K562 (cell line): ENCODE results near the gene CMSS1. TPM values are rescaled to one million over a fixed set of nuclear protein-coding genes. Genes with fewer than 3 reads are reported as not detected.

ENCODE experiments used
- ATAC-seq: fragments of 200-7000 bp; cut with Tn5 transposase; 3 replicates; pipeline ENCODE4 v1.9.1; 2020; ENCODE audit warnings: moderate library complexity
- BruUV-seq: library from RNA; stranded (reverse); fragments of 400-500 nt; replicated peaks from 2 replicates; lab custom pipeline; 2021; lab: Mats Ljungman, UMichigan
- CTCF ChIA-PET: fragments of 300-600 bp; formaldehyde crosslinking; extraction: SDS; loops from one replicate; lab custom pipeline; 2021; ENCODE audit warnings: low intra/inter-chr PET ratio; lab: Yijun Ruan, JAX
- POLR2A ChIA-PET: fragments of 300-600, 350-650 bp; sonication (Branson Sonifier 250); formaldehyde crosslinking; extraction: SDS; loops from one replicate; lab custom pipeline; 2021; ENCODE audit warnings: antibody characterized with exemption, inconsistent platforms; lab: Yijun Ruan, JAX
- DNase-seq, 4 experiments: peaks; one replicate each; pipeline versions ENCODE4 v3.0.0 to v3.0.0-alpha.2; 2011 to 2018; ENCODE audit warnings: low spot score in 3 of 4, mixed read lengths in 3 of 4; ENCODE audit errors: extremely low read depth in 1 of 4
- FAIRE-seq: peaks from 2 replicates; lab custom pipeline; 2011; peaks lifted over from hg19 to GRCh38; lab: Jason Lieb, UNC
- H2AFZ ChIP-seq: 2 replicates; pipeline ENCODE4 v1.6.0; 2011; ENCODE audit warnings: low read depth, low read length, control low read depth, inconsistent platforms
- H3K27ac ChIP-seq: fragments of 200-600 bp; 3 replicates; pipeline ENCODE4 v1.8.0; 2011; ENCODE audit warnings: low read depth, mild to moderate bottlenecking, control low read depth, inconsistent platforms, low read length, moderate library complexity, mixed read lengths; ENCODE audit errors: extremely low read depth
- H3K27me3 ChIP-seq, 2 experiments: fragments of 300-600 bp in 1 of 2; 2 replicates in 1 of 2; 3 replicates in 1 of 2; pipeline versions ENCODE4 v1.6.0 to v1.8.0; 2011; ENCODE audit warnings: inconsistent platforms in 2 of 2, low read length in 2 of 2, mild to moderate bottlenecking in 1 of 2, mixed read lengths in 1 of 2, moderate library complexity in 1 of 2; ENCODE audit not compliant: control insufficient read depth in 2 of 2, insufficient read depth in 2 of 2
- H3K36me3 ChIP-seq: fragments of 300-600 bp; 3 replicates; pipeline ENCODE4 v1.8.0; 2011; ENCODE audit warnings: mild to moderate bottlenecking, low read length, inconsistent platforms; ENCODE audit not compliant: control insufficient read depth, insufficient read depth
- H3K4me1 ChIP-seq, 2 experiments: fragments of 200-600 bp in 1 of 2; replicated peaks in 1 of 2; 2 replicates in 1 of 2; 3 replicates in 1 of 2; pipeline versions ENCODE4 v1.5.1 to v1.8.0; 2011; ENCODE audit warnings: inconsistent platforms in 2 of 2, low read length in 2 of 2, mild to moderate bottlenecking in 1 of 2, mixed read lengths in 1 of 2, moderate library complexity in 1 of 2; ENCODE audit not compliant: control insufficient read depth in 2 of 2, insufficient read depth in 2 of 2
- H3K4me2 ChIP-seq: 2 replicates; pipeline ENCODE4 v1.6.1; 2011; ENCODE audit warnings: low read length, control low read depth, inconsistent platforms, mixed read lengths; ENCODE audit not compliant: insufficient read depth
- H3K4me3 ChIP-seq: fragments of 200-600 bp; sonication (generic), shearing (Covaris generic); 2 replicates; pipeline ENCODE4 v1.5.1; 2016; ENCODE audit warnings: control low read depth, inconsistent platforms
- H3K79me2 ChIP-seq: fragments of 200-600 bp; 3 replicates; pipeline ENCODE4 v1.8.0; 2011; ENCODE audit warnings: low read length, inconsistent platforms; ENCODE audit not compliant: control insufficient read depth, insufficient read depth
- H3K9ac ChIP-seq, 2 experiments: 2 replicates each; pipeline versions ENCODE4 v1.6.0 to v1.6.1; 2011; ENCODE audit warnings: low read depth in 2 of 2, low read length in 2 of 2, control low read depth in 1 of 2, inconsistent platforms in 1 of 2, mild to moderate bottlenecking in 1 of 2, mixed read lengths in 1 of 2; ENCODE audit not compliant: insufficient read depth in 1 of 2
- H3K9me1 ChIP-seq: one replicate; pipeline ENCODE4 v1.6.0; 2011; ENCODE audit warnings: inconsistent platforms, mild to moderate bottlenecking, low read length, moderate library complexity; ENCODE audit not compliant: control insufficient read depth, insufficient read depth
- H3K9me3 ChIP-seq: replicated peaks from 2 replicates; pipeline ENCODE4 v1.5.1; 2011; ENCODE audit warnings: low read depth, low read length, inconsistent platforms; ENCODE audit not compliant: control insufficient read depth, insufficient read depth
- H4K20me1 ChIP-seq: replicated peaks from 2 replicates; pipeline ENCODE4 v1.6.1; 2011; ENCODE audit warnings: low read length, inconsistent platforms, mixed read lengths; ENCODE audit not compliant: control insufficient read depth, insufficient read depth
- CBX1 ChIP-seq: sonication (generic); IDR thresholded peaks from 2 replicates; pipeline ENCODE4 v1.6.1; 2016; ENCODE audit warnings: antibody characterized with exemption, low read depth, mild to moderate bottlenecking
- CEBPB ChIP-seq: fragments of 450-650 bp; IDR thresholded peaks from 2 replicates; pipeline ENCODE4 v1.6.1; 2016; ENCODE audit warnings: missing genetic modification characterization, missing compliant biosample characterization
- COPS2 ChIP-seq: fragments of 450-650 bp; conservative IDR thresholded peaks from 2 replicates; pipeline ENCODE4 v1.6.1; 2016; ENCODE audit warnings: mild to moderate bottlenecking, moderate library complexity
- POLR2AphosphoS2 ChIP-seq: IDR thresholded peaks from 2 replicates; pipeline ENCODE4 v1.6.1; 2012; ENCODE audit warnings: low read length, improper control_type of control experiment
- RBM39 ChIP-seq: fragments of 200-400 bp; formaldehyde crosslinking; optimal IDR thresholded peaks from 2 replicates; pipeline ENCODE3; 2018; ENCODE audit warnings: low read depth, low read length
- TCF7L2 ChIP-seq: fragments of 150-350 bp; IDR thresholded peaks from 2 replicates; pipeline ENCODE4 v1.6.1; 2016; ENCODE audit warnings: low read depth, mild to moderate bottlenecking, low read length, moderate library complexity
- ZEB2 ChIP-seq: fragments of 450-650 bp; IDR thresholded peaks from 2 replicates; pipeline ENCODE4 v1.6.1; 2016
- ZNF124 ChIP-seq: sonication (generic); formaldehyde crosslinking; IDR thresholded peaks from 2 replicates; pipeline ENCODE4 v1.8.1; 2022; ENCODE audit warnings: missing genetic modification reagents
- ZNF239 ChIP-seq: fragments of 250-450 bp; sonication (Bioruptor Pico); IDR thresholded peaks from 2 replicates; pipeline ENCODE4 v1.4.0; 2020; ENCODE audit warnings: mild to moderate bottlenecking
- WGBS: fragments of 100-300 bp; shearing (Covaris generic); methylation state at CpG from one replicate; pipeline ENCODE4 v1.1.6; 2016; ENCODE audit warnings: low coverage, mixed read lengths; ENCODE audit not compliant: insufficient coverage; ENCODE audit errors: missing lambda C conversion rate; 5-methylcytosine and 5-hydroxymethylcytosine counted together
- in situ Hi-C: fragments of 300-500 bp; cut with MboI; formaldehyde crosslinking; loops from 4 replicates; pipeline ENCODE4 v1.15.0; 2018; ENCODE audit warnings: inconsistent platforms, mixed read lengths
- intact Hi-C: fragments of 100-400 bp; cut with micrococcal nuclease; formaldehyde crosslinking; loops from 2 replicates; pipeline ENCODE4 v1.14.2; 2022
- polyA plus RNA-seq, 8 experiments: library from polyadenylated mRNA; depleted of rRNA in 4 of 8; stranded (reverse) in 5 of 8; unstranded in 3 of 8; fragments of >200 nt; fragmentation: Nextera tagmentation in 2 of 8; fragmentation: Illumina TruSeq in 1 of 8; extraction: Ambion mirVana in 2 of 8; extraction: Trizol in 1 of 8; gene quantifications; 2 replicates each; pipeline versions ENCODE4 v1.2.1 to v1.2.3, GENCODE V29; 2011 to 2014; ENCODE audit warnings: inconsistent platforms in 1 of 8, missing spikeins in 1 of 8
- total RNA-seq, 7 experiments: library from RNA; depleted of rRNA in 6 of 7; stranded (reverse); fragments of >200 nt in 6 of 7; fragmentation: Illumina TruSeq in 2 of 7; extraction: Trizol in 2 of 7; gene quantifications; 2 replicates each; pipeline versions ENCODE4 v1.2.1 to v1.2.3, GENCODE V29; 2011 to 2021; ENCODE audit warnings: low replicate concordance in 1 of 7
- TF ChIP-seq, protein P1 (sequence below): fragments of 450-650 bp; IDR thresholded peaks from 2 replicates; pipeline ENCODE4 v1.6.1; 2016; ENCODE audit warnings: mild to moderate bottlenecking
- TF ChIP-seq, protein P2 (sequence below): fragments of 450-650 bp; IDR thresholded peaks from 2 replicates; pipeline ENCODE4 v1.6.1; 2017; ENCODE audit warnings: antibody characterized with exemption
- TF ChIP-seq, protein P3 (sequence below): fragments of 250-450 bp; sonication (Bioruptor Pico); IDR thresholded peaks from 2 replicates; pipeline ENCODE4 v1.8.0; 2021; ENCODE audit warnings: moderate library complexity, mild to moderate bottlenecking, inconsistent platforms

Gene CMSS1
- total and polyA plus RNA-seq, 9 of the 15 experiments (the other 6 are each of a cell fraction or from before 2014, with no cell fraction given): 46.9 to 109 (median 72.3) TPM

DNA sequence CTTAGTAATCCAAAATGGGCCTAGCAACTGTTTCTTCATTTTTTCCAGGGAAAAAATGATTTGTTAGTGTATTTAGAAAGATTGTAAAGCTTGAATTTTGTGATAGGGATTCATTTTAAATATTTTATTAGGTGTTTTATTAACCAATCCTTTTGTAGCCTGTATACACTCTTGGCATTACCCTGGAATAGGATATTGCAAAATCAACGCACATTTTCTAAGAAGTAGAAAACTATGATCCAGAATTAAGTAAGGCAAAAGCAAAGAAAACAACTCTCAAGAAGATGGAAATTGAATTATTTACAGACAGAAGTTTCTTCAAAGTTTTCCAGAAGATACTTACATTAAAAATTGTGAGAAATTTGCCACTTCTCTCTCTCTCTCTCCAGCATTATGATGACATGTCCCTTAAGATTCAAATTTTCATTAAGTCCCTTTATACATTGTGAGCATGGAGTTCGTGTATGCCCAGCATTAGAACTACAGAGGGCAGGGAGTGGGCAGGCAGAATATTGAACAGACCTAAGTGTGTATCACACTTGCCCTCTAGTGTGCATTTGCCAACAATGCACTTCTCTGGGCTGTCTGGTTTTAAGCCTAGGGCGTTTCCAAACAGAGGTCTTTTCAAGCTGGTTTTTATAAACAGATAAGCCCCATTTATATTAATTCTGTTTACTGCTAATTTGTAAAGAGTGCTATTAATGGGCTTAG is 28.5 kb upstream of the CMSS1 start (continued):
- TF ChIP-seq, protein P1, sequence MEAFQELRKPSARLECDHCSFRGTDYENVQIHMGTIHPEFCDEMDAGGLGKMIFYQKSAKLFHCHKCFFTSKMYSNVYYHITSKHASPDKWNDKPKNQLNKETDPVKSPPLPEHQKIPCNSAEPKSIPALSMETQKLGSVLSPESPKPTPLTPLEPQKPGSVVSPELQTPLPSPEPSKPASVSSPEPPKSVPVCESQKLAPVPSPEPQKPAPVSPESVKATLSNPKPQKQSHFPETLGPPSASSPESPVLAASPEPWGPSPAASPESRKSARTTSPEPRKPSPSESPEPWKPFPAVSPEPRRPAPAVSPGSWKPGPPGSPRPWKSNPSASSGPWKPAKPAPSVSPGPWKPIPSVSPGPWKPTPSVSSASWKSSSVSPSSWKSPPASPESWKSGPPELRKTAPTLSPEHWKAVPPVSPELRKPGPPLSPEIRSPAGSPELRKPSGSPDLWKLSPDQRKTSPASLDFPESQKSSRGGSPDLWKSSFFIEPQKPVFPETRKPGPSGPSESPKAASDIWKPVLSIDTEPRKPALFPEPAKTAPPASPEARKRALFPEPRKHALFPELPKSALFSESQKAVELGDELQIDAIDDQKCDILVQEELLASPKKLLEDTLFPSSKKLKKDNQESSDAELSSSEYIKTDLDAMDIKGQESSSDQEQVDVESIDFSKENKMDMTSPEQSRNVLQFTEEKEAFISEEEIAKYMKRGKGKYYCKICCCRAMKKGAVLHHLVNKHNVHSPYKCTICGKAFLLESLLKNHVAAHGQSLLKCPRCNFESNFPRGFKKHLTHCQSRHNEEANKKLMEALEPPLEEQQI: no peak

DNA sequence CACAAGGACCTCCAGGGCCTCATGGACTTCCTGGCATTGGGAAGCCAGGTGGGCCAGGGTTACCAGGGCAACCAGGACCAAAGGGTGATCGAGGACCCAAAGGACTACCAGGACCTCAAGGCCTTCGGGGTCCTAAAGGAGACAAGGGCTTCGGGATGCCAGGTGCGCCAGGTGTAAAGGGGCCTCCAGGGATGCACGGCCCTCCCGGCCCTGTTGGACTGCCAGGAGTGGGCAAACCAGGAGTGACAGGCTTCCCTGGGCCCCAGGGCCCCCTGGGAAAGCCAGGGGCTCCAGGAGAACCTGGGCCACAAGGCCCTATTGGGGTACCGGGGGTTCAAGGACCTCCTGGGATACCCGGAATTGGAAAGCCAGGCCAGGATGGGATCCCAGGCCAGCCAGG is 23.2 kb upstream of the CMSS1 start:
- no TSS peak for BruUV-seq
- Histone ChIP-seq H3K4me3 (no peak overlapping the region), H3K27ac (no peak overlapping the region), H3K9me1 (no peaks in the 10 kb centered on the region), H3K79me2 (no peaks in the 10 kb centered on the region), H4K20me1 (no peaks in the 10 kb centered on the region), H3K9ac (no peak overlapping the region), H2AFZ (no peak overlapping the region), H3K4me1 (no peaks in the 10 kb centered on the region), H3K36me3 (no peaks in the 10 kb centered on the region), H3K9me3 (no peaks in the 10 kb centered on the region), H3K4me2 (no peak overlapping the region), H3K27me3 (peaks cover 0 to 4% of the 10 kb centered on the region in 2 experiments; a peak in 2 of 5 replicates)
- ChIA-PET CTCF (no interaction called here), POLR2A (no interaction called here)
- FAIRE-seq (no peak), ATAC-seq (no peak), DNase-seq (no peak)
- WGBS: 8% methylated on average over 6 of the region's 8 CpGs
- intact Hi-C loops: no loop called here
- in situ Hi-C loops: no loop called here
- TF ChIP-seq COPS2 (no peak), ZNF124 (CRISPR knock-in tag) (no peak), CEBPB (tag) (no peak), ZNF239 (no peak), TCF7L2 (no peak), ZEB2 (no peak), RBM39 (no peak), POLR2AphosphoS2 (no peak), CBX1 (no peak)
- TF ChIP-seq, protein P2, sequence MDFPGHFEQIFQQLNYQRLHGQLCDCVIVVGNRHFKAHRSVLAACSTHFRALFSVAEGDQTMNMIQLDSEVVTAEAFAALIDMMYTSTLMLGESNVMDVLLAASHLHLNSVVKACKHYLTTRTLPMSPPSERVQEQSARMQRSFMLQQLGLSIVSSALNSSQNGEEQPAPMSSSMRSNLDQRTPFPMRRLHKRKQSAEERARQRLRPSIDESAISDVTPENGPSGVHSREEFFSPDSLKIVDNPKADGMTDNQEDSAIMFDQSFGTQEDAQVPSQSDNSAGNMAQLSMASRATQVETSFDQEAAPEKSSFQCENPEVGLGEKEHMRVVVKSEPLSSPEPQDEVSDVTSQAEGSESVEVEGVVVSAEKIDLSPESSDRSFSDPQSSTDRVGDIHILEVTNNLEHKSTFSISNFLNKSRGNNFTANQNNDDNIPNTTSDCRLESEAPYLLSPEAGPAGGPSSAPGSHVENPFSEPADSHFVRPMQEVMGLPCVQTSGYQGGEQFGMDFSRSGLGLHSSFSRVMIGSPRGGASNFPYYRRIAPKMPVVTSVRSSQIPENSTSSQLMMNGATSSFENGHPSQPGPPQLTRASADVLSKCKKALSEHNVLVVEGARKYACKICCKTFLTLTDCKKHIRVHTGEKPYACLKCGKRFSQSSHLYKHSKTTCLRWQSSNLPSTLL: no peak
- TF ChIP-seq, protein P3, sequence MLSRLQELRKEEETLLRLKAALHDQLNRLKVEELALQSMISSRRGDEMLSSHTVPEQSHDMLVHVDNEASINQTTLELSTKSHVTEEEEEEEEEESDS (CRISPR knock-in tag): no peak
